ENCODE data around the gene RCL1. TPM values are rescaled to one million over a fixed set of nuclear protein-coding genes. Genes with fewer than 3 reads are reported as not detected.
A peak's percentile ranks its signal among the peaks of the same experiment; 100 is the strongest.
"Not testable (repeated sequence)": the region's sequence is repeated elsewhere in the genome, so short reads cannot be mapped to it uniquely, and the experiment has no call there.

Gene RCL1
- polyA plus RNA-seq, 3 donors = 18.2 to 18.7 (median 18.3) TPM

DNA sequence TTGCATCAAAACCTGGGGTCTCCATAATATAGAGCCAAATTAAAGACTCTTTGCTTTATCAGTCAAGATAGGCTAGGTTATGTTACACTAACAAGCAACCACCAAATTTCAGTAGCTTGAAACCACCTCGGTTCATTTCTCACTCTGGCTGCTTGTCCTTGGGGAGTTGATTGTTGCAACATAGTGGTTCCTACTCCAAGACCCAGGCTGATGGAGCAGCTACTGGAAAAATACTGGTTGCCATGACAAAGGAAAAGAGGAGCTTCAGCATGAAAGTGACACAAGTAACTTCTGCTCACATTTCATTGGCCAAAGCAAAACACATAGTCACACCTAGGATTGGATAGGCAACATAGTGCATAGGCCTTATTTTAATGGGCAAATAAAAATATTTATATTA lies 18.5 kb upstream of the RCL1 start:
- no peak for DNase-seq

DNA sequence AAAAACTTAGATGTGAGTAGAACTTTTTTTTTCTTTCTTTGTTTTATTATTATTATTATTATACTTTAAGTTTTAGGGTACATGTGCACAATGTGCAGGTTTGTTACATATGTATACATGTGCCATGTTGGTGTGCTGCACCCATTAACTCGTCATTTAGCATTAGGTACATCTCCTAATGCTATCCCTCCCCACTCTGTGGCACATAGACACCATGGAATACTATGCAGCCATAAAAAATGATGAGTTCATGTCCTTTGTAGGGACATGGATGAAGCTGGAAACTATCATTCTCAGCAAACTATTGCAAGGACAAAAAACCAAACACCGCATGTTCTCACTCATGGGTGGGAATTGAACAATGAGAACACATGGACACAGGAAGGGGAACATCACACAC lies 17.8 kb upstream of the RCL1 start:
- DNase-seq = not testable (repeated sequence)

DNA sequence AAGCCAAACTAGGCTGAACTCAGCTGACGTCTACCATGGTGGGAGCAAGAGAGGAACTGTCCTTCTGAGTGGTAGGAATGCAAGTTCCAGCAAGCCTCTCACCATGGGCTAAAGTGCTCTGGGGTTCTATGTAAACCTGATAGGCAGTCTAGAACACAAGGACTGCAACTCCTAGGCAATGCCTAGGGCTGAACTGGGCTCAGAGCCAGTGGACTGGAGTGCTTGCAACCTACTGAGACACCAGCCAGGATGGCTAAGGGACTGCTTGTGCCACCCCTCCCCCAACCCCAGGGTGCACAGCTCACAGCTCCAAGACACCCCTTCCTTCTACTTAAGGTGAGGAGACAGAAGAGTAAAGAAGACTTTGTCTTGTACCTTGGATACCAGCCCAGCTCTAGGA lies 12.1 kb upstream of the RCL1 start:
- no peak for DNase-seq

DNA sequence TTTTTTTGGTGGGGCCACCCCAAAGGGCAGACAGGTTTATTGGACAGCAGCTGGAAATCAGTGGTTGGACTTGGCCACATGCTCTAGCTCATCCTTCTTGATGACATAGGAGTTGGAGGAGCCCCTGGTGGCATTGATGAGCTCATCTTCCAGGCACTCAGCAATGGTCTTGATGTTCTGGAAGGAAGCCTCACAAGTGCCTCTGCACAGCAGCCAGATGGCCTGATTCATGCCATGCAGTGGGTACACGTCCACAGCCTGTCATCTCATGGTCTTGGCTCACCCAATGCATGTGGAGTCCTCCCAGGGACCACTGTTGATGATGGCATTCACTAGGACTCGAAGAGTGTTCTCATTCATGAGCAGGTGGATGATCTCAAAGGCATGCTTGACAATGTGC lies 11.3 kb upstream of the RCL1 start:
- no peak for DNase-seq

DNA sequence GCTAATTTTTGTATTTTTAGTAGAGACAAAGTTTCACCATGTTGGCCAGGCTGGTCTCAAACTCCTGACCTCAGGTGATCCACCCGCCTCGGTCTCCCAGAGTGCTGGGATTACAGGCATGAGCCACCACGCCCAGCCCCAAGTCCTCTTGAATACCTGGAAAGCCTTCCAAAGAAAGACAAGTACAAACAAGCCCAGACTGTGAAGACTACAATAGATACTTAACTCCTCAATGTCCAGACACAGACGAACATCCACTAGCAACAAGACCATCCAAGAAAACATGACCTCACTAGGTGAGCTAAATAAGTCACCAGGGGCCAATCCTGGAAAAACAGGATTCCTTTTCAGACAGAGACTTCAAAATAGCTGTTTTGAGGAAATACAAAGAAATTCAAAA lies 9.6 kb upstream of the RCL1 start:
- DNase-seq = not testable (repeated sequence)

DNA sequence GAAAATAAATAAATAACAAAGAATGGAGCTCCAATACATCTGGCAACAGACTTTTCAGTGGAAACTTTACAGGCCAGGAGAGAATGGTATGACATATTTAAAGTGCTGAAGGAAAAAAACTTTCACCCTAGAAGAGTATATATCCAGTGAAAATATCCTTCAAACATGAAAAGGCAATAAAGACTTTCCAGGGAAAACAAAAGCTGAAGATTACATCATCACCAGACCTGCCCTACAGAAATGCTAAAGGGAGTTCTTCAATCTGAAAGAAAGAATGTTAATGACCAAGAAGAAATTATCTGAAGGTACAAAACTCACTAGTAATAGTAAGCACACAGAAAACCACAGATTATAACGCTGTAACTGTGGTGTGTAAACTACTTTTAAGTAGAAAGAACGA lies 8.3 kb upstream of the RCL1 start:
- DNase-seq = no peak

DNA sequence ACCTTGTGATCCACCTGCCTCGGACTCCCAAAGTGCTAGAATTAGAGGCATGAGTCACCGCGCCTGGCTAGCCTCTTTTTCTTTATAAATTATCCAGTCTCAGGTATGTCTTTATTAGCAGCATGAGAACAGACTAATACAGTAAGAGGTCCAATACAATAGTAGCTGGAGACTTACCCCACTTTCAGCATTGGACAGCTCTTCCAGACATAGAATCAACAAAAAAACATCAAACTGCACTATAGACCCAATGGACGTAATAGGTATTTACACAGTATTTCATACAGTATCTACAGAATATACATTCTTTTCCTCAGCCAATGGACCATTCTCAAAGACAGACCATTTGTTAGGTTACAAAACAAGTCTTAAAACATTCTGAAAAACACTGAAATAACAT lies 6.1 kb upstream of the RCL1 start:
- DNase-seq = no peak

DNA sequence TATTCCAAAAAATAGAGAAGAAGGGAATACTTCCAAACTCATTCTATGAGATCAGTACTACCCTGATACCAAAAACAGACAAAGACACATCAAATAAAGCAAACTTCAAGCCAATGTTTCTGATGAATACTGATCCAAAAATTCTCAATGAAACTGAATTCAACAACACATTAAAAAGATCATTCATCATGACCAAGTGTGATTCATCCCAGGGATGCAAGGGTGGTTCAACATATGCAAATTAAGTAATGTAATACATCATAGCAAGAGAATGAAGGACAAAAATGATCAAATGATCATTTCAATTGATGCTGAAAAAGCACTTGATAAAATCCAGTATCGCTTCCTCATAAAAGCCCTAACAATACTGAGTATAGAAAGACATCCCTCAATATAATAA lies 4.9 kb upstream of the RCL1 start:
- DNase-seq = no peak

DNA sequence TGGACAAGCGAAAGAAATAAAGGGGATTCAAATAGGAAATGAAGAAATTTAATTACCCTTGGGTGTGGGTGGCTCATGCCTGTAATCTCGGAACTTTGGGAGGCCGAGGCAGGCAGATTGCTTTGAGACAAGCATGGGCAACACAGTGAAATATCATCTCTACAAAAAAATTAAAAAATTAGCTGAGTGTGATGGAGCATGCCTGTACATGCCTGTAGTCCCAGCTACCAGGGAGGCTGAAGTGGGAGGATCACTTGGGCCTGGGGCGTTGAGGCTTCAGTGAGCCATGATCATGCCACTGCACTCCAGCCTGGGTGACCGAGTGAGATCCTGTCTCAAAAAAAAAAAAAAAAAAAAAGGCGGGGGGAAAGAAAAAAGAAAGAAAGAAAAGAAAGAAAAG lies 4.0 kb upstream of the RCL1 start:
- no peak for DNase-seq

DNA sequence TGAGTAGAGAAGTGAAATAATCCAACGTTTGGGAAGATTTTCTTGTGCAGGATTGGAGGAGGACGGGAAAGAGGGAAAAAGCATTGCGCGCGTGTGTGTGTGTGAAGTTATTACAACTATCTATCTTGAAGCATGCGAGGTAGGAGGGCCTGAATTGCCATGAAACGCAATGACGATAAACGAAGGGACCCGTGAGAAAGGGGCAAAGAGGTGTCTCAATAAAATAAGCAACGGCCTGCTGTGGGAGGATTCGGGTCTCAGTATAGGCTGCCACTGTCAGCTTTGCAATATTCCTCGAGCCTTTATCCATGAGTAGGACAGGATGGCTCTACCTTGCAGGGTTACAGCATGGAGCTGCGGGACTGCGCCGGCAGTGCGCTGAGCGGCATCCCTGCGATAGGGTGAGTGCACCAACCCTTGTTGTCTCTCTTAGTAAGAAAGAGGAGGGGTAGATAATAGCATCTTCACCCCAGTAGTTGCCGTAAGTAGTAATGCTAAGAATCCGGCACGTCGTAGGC lies 631 bp upstream of the RCL1 start:
- no peak for DNase-seq

DNA sequence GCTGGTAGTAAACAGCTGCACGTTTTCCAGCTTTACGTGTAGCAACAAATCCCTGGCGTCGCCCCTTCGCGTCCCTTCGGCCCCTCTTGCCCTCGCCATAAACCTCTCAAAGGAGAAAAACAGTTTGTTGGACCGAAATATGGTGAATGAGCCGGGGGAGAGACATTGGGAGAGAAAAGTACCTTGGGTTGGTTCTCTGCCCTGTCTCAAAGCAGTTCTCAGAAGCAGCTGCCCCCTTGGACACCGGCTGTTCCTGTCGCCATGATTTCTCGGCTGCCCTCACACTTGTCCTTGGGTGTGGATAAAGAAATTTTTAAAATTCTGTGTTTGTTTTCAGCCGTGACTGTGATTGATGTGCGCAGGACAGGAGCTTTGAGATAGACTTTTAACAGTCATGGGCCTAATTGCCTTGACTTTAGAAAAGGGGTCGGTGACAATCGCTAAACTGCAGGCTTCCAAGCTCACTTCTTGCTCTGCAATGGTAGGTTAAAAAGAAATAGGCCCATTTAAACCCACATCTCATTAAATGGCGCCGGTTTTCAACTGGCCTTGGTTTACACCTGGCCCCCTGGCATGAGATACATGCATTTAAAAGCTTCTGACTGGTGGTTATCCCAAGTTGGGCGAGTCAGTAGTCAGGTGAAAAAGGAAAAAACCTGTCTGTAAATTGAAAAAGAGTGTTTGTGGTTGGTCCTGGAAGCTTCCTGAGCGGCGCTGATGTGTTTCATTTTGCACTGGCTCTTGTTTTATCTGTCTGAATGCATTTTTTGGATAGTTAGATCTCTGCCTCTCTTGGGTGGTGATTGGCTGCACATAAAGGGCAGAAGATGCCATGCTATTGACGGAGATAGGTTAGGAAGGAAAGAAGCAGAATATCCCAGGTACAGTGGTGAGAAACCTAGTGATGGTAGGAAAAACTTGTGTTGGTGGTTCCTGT lies 983 bp downstream of the RCL1 start:
- peak; percentile 69 for DNase-seq

DNA sequence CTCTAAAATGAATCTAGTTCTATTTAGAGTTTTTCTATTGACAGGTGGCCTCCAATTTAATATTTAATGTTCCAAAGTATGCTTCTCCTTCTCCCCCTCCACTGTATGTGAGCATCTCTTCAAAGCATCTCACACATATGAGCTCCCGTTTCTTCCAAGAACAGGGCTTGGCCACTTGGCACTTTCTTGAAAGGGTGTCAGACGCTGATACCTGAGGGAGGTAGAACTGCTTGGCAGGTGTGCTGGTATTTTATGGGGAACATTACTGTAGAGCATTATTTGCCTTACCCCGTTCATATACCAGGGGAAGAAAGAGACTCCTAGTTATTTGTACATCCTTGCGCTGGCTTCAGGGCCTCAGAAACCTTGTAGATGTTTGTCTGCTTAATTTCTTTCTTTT lies 1.9 kb downstream of the RCL1 start:
- DNase-seq = no peak

DNA sequence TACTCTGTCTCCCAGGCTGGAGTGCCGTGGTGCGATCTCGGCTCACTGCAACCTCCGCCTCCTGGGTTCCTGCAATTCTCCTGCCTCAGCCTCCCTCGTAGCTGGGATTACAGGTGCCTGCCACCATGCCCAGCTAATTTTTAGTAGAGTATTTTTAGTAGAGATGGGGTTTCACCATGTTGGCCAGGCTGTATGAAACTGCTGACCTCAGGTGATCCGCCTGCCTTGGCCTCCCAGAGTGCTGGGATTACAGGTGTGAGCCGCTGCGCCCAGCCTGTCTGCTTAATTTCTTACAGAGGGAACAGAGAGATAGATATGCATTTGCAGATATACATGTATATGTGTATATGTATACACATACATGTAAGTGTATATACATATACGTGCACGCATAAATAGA lies 2.4 kb downstream of the RCL1 start:
- DNase-seq = not testable (repeated sequence)

DNA sequence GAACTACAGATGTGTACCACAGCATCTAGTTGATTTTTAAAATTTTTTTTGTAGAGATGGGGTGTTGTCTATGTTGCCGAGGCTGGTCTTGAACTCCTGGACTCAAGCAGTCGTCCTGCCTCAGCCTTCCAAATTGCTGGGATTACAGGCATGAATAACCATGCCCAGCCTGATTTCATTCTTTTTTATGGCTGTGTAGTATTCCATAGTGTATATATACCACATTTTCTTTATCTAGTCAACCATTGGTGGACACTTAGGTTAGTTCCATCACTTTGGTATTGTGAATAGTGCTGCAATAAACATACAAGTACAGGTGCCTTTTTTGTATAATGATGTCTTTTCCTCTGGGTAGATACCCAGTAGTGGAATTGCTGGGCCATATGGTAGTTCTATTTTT lies 3.8 kb downstream of the RCL1 start:
- DNase-seq = no peak

DNA sequence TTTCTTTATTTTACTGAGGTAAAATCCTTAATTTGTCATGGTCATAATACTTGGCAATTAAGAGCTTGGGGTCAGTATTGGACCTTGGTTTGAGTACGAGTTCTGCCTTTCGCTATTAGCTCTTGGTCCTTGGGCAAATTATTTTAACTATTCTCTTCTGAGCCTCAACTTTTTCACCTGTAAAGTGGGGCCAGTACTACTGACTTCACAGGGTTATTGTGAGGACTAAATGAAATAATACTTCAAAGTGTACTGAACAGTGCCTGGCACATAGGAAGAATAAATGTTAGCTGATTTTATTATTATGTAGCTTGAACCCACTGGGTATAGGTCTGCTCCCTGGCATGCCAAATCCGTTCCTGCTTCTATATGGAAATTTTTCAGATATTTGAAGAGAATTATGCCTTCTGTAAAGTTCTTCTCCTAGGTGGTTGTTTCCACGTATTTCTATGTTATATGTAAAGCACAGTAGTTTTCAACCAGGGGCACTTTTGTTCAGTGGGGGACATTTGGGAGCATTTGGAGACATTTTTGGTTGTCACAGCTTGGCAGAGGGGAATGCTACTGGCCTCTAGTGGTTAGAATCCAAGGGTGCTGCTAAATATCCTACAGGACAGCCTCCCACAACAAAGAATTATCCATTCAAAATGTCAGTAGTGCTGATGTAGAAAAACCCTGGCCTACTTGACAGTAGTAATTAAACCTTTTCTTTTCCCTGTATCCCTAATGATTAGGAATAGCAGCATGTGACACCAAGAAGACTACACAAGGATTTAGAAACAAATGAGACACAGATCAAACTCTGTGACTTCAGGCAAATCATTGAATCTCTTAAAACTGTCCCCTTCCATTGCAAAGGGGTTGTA lies 4.5 kb downstream of the RCL1 start:
- peak; percentile 30 for DNase-seq

DNA sequence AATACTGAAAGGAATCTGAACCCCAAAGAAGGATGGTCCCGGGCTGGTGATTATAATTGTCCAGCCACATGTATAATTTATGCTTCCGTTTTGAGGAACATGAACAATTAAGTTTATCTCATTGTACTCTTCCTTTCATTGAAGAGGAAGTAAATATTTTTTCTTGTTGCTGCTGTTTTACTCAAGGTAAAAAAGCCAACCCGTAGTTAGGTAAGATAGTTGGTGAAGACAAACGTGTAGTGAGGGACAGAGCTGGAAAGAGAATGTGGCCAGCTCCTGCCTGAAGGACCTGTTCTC lies 5.1 kb downstream of the RCL1 start:
- no peak for DNase-seq

DNA sequence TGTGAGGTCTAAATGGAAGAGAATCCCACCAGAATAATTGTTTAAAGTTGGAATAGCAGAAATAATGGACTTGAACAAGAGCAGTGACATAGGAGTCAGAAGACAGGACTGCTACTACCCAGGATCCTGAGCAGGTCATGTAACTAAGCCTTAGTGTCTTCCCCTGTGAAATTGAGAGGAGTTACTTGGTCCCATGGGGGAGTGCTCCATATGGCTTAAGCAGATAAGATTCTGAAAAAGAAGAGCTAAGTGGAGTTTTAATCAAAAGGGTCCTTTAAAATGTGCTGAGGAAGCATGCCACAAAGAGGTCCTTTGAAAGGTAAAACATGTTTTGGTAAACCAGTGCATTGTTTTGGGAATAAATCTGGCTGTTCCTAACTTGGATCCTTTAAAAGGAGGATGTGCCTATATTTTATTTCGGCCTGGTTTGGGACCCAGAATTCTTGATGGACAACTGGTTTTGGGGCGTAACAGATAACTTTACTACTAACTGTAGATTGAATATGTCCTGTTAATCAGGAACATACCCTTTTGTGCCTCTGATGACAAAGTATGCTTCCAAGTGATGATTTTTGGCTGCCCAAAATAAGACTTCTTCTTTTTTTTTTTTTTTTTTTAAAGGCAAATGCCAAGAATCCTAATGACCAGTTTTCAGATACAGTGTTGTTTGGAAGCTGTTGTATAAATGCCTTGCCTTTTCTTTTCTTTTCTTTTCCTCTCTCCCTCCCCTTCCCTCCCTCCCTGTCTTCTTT lies 5.7 kb downstream of the RCL1 start:
- no peak for DNase-seq

DNA sequence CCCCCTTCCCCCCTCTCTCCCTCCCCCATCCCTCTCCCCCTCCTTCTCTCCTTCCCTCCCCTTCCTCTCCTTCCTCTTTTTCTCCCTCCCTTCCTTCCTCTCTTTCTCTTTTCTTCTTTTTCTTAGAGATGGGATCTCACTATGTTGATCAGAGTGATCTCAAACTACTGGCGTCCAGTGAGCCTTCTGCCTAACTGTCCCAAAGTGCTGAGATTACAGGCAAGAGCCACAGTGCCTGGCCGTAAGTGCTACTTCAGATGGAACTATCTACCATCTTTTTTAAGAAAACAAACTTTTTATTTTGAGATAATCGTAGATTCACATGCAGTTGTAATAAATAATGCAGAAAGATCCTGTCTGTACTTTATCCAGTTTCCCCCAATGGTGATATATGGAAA lies 6.3 kb downstream of the RCL1 start:
- DNase-seq = no peak

DNA sequence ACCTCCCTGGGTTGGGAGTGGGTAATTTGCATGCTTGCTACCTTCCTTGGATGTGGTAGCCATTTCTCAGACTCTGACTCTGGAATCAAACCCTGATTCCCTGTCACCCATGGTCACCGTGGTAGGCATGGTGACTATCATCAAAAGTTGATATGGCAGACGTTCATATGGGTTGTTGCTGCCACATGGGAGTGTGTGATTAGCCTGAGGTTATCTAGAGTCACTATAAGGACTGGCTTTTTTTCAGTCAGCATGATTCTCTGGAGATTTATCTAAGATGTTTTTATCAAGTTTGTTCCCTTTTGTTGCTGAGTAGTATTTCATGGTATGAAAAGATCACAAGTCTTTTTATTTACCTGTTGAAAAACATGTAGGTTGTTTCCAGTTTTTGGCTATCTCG lies 7.0 kb downstream of the RCL1 start:
- no peak for DNase-seq

DNA sequence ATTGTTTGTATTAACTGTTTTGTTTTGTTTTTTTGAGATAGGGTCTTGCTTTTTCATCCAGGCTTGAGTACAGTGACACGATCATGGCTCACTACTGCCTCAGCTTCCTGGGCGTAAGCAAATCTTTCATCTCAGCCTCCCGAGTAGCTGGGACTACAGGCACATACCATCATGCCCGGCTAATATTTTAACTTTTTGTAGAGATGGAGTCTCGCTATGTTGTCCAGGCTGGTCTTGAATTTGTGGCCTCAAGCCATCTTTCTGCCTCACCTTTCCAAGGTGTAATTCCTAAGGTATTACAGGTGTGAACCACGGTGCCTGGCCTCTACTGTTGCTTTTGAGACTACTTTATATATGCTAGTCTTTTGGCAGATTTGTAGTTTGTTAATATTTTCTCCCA lies 8.4 kb downstream of the RCL1 start:
- DNase-seq = no peak

DNA sequence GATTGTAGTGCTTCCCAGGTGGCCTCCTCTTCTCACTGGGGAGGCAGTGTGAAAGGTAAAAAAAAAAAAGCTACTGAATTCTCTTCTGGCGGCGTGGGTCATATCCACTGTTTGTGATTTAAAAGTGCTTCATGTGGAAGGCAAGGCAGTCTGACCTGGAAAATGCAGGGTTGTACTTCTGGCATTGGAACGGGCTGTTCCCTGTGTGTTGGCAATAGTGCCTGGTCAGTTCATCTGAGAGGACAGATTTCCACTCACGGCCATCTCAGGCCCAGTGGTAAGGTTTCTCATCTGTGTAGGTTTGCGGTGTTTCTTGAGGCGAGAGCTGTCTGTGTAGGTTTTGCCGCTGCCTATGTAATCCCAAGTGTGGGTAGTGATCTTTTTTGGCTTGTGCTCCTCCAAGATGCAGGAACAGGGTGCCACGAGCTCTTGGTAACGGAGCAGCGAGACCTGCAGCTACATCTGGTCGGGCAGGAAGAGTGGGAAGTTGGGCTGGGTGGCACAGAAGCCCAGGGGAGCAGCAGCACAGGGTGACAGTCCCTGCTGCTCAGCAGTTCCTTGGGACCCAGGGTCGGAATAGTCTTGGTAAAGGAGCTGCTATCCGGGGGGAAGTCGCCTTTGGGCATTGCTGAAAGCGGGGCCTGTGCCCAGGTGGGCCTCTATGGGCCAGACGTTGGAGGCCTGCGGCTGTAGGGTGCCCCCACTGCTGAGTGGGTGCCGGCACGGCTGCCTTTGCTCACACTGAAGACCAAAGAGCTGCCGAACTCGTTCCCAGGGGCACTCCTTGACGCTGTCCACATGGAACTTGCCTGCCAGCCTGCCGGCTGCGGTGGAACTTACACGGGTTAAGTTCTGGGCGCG lies 11.2 kb downstream of the RCL1 start:
- no peak for DNase-seq

Measured in renal pelvis (tissue), 4 donors.